Measurements from ENCODE around the gene MARCKSL1.

The MARCKSL1 gene

GRCh38 chr1:32372149-32372756 is 36.2 kb upstream of the MARCKSL1 start:
- no peak for TF ChIP-seq CTCF (IDR thresholded peaks at IDR 0.05; ENCODE audit: low read depth, low read length)
- no peaks in the 10 kb centered on the region for H3K36me3 ChIP-seq
- H3K4me3 ChIP-seq (ENCODE audit: low read depth, low read length): no peak overlapping the region
- no peaks in the 10 kb centered on the region for H3K27me3 ChIP-seq
- no peak for DNase-seq
- no peaks in the 10 kb centered on the region for H3K4me1 ChIP-seq
- no peaks in the 10 kb centered on the region for H3K9me3 ChIP-seq

GRCh38 chr1:32367912-32368635 is 32.0 kb upstream of the MARCKSL1 start:
- H3K9me3 ChIP-seq: no peaks in the 10 kb centered on the region
- no peak overlapping the region for H3K4me3 ChIP-seq (ENCODE audit: low read depth, low read length)
- DNase-seq: no peak
- TF ChIP-seq CTCF (IDR thresholded peaks at IDR 0.05; ENCODE audit: low read depth, low read length): no peak
- H3K27me3 ChIP-seq: no peaks in the 10 kb centered on the region
- H3K4me1 ChIP-seq: no peaks in the 10 kb centered on the region
- H3K36me3 ChIP-seq: no peaks in the 10 kb centered on the region

- no peak for TF ChIP-seq CTCF (IDR thresholded peaks at IDR 0.05; ENCODE audit: low read depth, low read length)
- H3K9me3 ChIP-seq: no peaks in the 10 kb centered on the region
- no peak overlapping the region for H3K4me3 ChIP-seq (ENCODE audit: low read depth, low read length)
- no peak for DNase-seq
- no peaks in the 10 kb centered on the region for H3K27me3 ChIP-seq
- no peaks in the 10 kb centered on the region for H3K36me3 ChIP-seq
- H3K4me1 ChIP-seq: no peaks in the 10 kb centered on the region
These were observed 29.4 kb upstream of the MARCKSL1 start for GRCh38 chr1:32365445-32365844.

GRCh38 chr1:32364836-32365235 is 28.8 kb upstream of the MARCKSL1 start:
- H3K27me3 ChIP-seq: no peaks in the 10 kb centered on the region
- DNase-seq: no peak
- no peaks in the 10 kb centered on the region for H3K36me3 ChIP-seq
- no peaks in the 10 kb centered on the region for H3K9me3 ChIP-seq
- H3K4me3 ChIP-seq (ENCODE audit: low read depth, low read length): no peak overlapping the region
- no peak for TF ChIP-seq CTCF (IDR thresholded peaks at IDR 0.05; ENCODE audit: low read depth, low read length)
- H3K4me1 ChIP-seq: no peaks in the 10 kb centered on the region

GRCh38 chr1:32363713-32364112 is 27.7 kb upstream of the MARCKSL1 start:
- Histone ChIP-seq H3K36me3 (no peaks in the 10 kb centered on the region), H3K27me3 (no peaks in the 10 kb centered on the region), H3K9me3 (no peaks in the 10 kb centered on the region), H3K4me1 (no peaks in the 10 kb centered on the region), H3K4me3 (ENCODE audit: low read depth, low read length) (no peak overlapping the region)
- no peak for TF ChIP-seq CTCF (IDR thresholded peaks at IDR 0.05; ENCODE audit: low read depth, low read length)
- no peak for DNase-seq

Data from BE2C (cell line).